Spleen (tissue), 11 donors: ENCODE data around the gene MKLN1. TPM values are rescaled to one million over a fixed set of nuclear protein-coding genes. Genes with fewer than 3 reads are reported as not detected.

Source experiments
- DNase-seq: peaks from one replicate; pipeline ENCODE4 v3.0.0-alpha.2; 2020
- H3K27ac ChIP-seq, 8 donors: fragments of 200-600 bp; sonication (generic) in 7 of 8; 1 replicate in 4 of 8; 2 replicates in 4 of 8; pipeline versions ENCODE4 v1.5.0 to v1.8.0; 2016 to 2021; ENCODE audit warnings: inconsistent platforms in 4 of 8, mild to moderate bottlenecking in 4 of 8, moderate library complexity in 1 of 8
- H3K27me3 ChIP-seq, 7 donors: fragments of 200-600 bp; sonication (generic) in 6 of 7; replicated peaks in 1 of 7; 1 replicate in 4 of 7; 2 replicates in 3 of 7; pipeline versions ENCODE4 v1.5.0 to v1.8.0; 2016 to 2021; ENCODE audit warnings: inconsistent platforms in 3 of 7, mild to moderate bottlenecking in 1 of 7
- H3K36me3 ChIP-seq, 6 donors: fragments of 200-600 bp; sonication (generic) in 5 of 6; 1 replicate in 4 of 6; 2 replicates in 2 of 6; pipeline versions ENCODE4 v1.5.0 to v1.8.0; 2016 to 2021; ENCODE audit warnings: inconsistent platforms in 2 of 6
- H3K4me1 ChIP-seq, 6 donors: fragments of 200-600 bp; sonication (generic) in 5 of 6; 1 replicate in 3 of 6; 2 replicates in 3 of 6; pipeline versions ENCODE4 v1.5.0 to v1.8.0; 2016 to 2021; ENCODE audit warnings: inconsistent platforms in 3 of 6
- H3K4me3 ChIP-seq, 8 donors: fragments of 200-600 bp; sonication (generic) in 7 of 8; 1 replicate in 4 of 8; 2 replicates in 4 of 8; pipeline versions ENCODE4 v1.5.0 to v1.8.0; 2016 to 2021; ENCODE audit warnings: inconsistent platforms in 4 of 8, mild to moderate bottlenecking in 4 of 8, moderate library complexity in 2 of 8
- H3K9me3 ChIP-seq, 8 donors: fragments of 200-600 bp; sonication (generic) in 7 of 8; 1 replicate in 4 of 8; 2 replicates in 4 of 8; pipeline versions ENCODE4 v1.5.0 to v1.8.0; 2016 to 2021; ENCODE audit warnings: inconsistent platforms in 4 of 8
- CTCF ChIP-seq, 11 experiments: fragments of 200-600 bp in 7 of 11; fragments of 450-650 bp in 4 of 11; sonication (generic) in 4 of 11; IDR thresholded peaks in 8 of 11; conservative IDR thresholded peaks in 3 of 11; 1 replicate in 7 of 11; 2 replicates in 4 of 11; pipeline versions ENCODE4 v1.4.0 to v1.8.0; 2016 to 2021; ENCODE audit warnings: antibody characterized with exemption in 11 of 11, inconsistent platforms in 4 of 11, mild to moderate bottlenecking in 1 of 11
- POLR2A ChIP-seq, 3 donors: fragments of 450-650 bp; IDR thresholded peaks; one replicate each; pipeline ENCODE4 v1.5.1; 2017; ENCODE audit warnings: antibody characterized with exemption in 3 of 3, mild to moderate bottlenecking in 1 of 3
- POLR2AphosphoS5 ChIP-seq, 3 donors: sonication (generic); formaldehyde crosslinking; IDR thresholded peaks; one replicate each; pipeline ENCODE4 v1.5.1; 2017; ENCODE audit warnings: antibody characterized with exemption in 3 of 3
- WGBS, 5 donors: extraction: QIAGEN DNeasy Blood & Tissue Kit in 3 of 5; methylation state at CpG; one replicate each; pipeline versions ENCODE4 v1.1.5 to v1.1.7; 2013 to 2018; 5-methylcytosine and 5-hydroxymethylcytosine counted together
- intact Hi-C: fragments of 100-400 bp; cut with DNase I; formaldehyde crosslinking; loops from one replicate; pipeline ENCODE4 v1.15.0; 2023; ENCODE audit warnings: low total_unique reads
- polyA plus RNA-seq, 3 donors: library from polyadenylated mRNA; stranded (reverse); fragments of 200-250 nt; gene quantifications; one replicate each; pipeline ENCODE4 v1.2.1, GENCODE V29; 2013
- total RNA-seq, 7 donors: library from RNA; depleted of rRNA in 3 of 7; stranded (reverse); fragments of >200 nt in 3 of 7; fragmentation: NEBNext Ultra II Directional in 4 of 7; extraction: Animal tissue kit (Norgen Biotek cat#: 25700) in 4 of 7; gene quantifications; one replicate each; pipeline versions ENCODE4 v1.1.0 to v1.2.1, GENCODE V29; 2016 to 2021
- donor health status: healthy with polysubstance abuse.
- donor health status: DM: no; HTN: no; CAD: no; lungs with moderate emphysema.
- donor health status: DM: no; HTN: no; CAD: no.
- donor health status: Bipolar disorder and iron deficiency.
- donor health status: healthy.
- donor health status: DM: no; HTN: no; CAD: no.
- donor health status: DM: yes; HTN: yes; CAD: no.

The MKLN1 gene
- total and polyA plus RNA-seq, 10 donors: 7.1 to 87.4 (median 66.5) TPM

GRCh38 chr7:131494182-131494581, 166.5 kb downstream of the MKLN1 start:
- Histone ChIP-seq H3K4me1 (no peaks in the 10 kb centered on the region), H3K36me3 (peaks cover 0 to 55% (median 7%) of the 10 kb centered on the region in 6 donors), H3K27me3 (no peaks in the 10 kb centered on the region), H3K9me3 (no peaks in the 10 kb centered on the region), H3K4me3 (no peak overlapping the region), H3K27ac (no peak overlapping the region)
- TF ChIP-seq POLR2AphosphoS5 (IDR thresholded peaks at IDR 0.05) (no peak), CTCF (IDR thresholded peaks at IDR 0.05 in 8 of 11, conservative IDR thresholded peaks at IDR 0.05 in 3 of 11) (no peak), POLR2A (IDR thresholded peaks at IDR 0.05) (no peak)
- no peak for DNase-seq
- WGBS, 5 donors: 94 to 100% (median 98%) methylated on average over 2 of the region's 2 CpGs
- intact Hi-C loops: no loop called here

- Histone ChIP-seq H3K9me3 (no peaks in the 10 kb centered on the region), H3K4me1 (peaks cover 0 to under 1% (median 0%) of the 10 kb centered on the region in 6 donors), H3K27me3 (no peaks in the 10 kb centered on the region), H3K4me3 (no peak overlapping the region), H3K36me3 (peaks cover 0 to 64% (median 7%) of the 10 kb centered on the region in 6 donors), H3K27ac (no peak overlapping the region)
- intact Hi-C loops: no loop called here
- DNase-seq: no peak
- WGBS, 5 donors: 80 to 93% (median 82%) methylated on average over 7 of the region's 7 CpGs
- TF ChIP-seq POLR2AphosphoS5 (IDR thresholded peaks at IDR 0.05) (no peak), POLR2A (IDR thresholded peaks at IDR 0.05) (no peak), CTCF (IDR thresholded peaks at IDR 0.05 in 8 of 11, conservative IDR thresholded peaks at IDR 0.05 in 3 of 11) (no peak)
These were observed 168.2 kb downstream of the MKLN1 start for GRCh38 chr7:131495669-131496498.

- no peaks in the 10 kb centered on the region for H3K27me3 ChIP-seq
- 74 to 81% (median 77%) methylated on average over 7 of the region's 7 CpGs for WGBS, 5 donors
- intact Hi-C loops: no loop called here
- H3K36me3 ChIP-seq: peaks cover 0 to 60% (median 7%) of the 10 kb centered on the region in 6 donors
- no peak overlapping the region for H3K4me3 ChIP-seq
- no peak for DNase-seq
- TF ChIP-seq POLR2AphosphoS5 (IDR thresholded peaks at IDR 0.05): no peak
- no peak for TF ChIP-seq CTCF (IDR thresholded peaks at IDR 0.05 in 8 of 11, conservative IDR thresholded peaks at IDR 0.05 in 3 of 11)
- no peak for TF ChIP-seq POLR2A (IDR thresholded peaks at IDR 0.05)
- H3K27ac ChIP-seq: no peak overlapping the region
- H3K4me1 ChIP-seq: peaks cover 0 to 16% (median 4%) of the 10 kb centered on the region in 6 donors
- H3K9me3 ChIP-seq: no peaks in the 10 kb centered on the region
These were observed 169.8 kb downstream of the MKLN1 start for GRCh38 chr7:131497454-131497853.

- Histone ChIP-seq H3K27me3 (no peaks in the 10 kb centered on the region), H3K4me1 (peaks cover 0 to 25% (median 10%) of the 10 kb centered on the region in 6 donors), H3K4me3 (no peak overlapping the region), H3K9me3 (no peaks in the 10 kb centered on the region), H3K36me3 (peaks cover 0 to 56% (median 7%) of the 10 kb centered on the region in 6 donors), H3K27ac (no peak overlapping the region)
- TF ChIP-seq POLR2AphosphoS5 (IDR thresholded peaks at IDR 0.05) (no peak), POLR2A (IDR thresholded peaks at IDR 0.05) (no peak), CTCF (IDR thresholded peaks at IDR 0.05 in 8 of 11, conservative IDR thresholded peaks at IDR 0.05 in 3 of 11) (no peak)
- DNase-seq: no peak
- intact Hi-C loops: no loop called here
- WGBS, 5 donors: 89 to 97% (median 94%) methylated on average over 4 of the region's 4 CpGs
These were observed 170.7 kb downstream of the MKLN1 start for GRCh38 chr7:131498237-131498885.
